ENCODE data around the gene THAP7. TPM values are rescaled to one million over a fixed set of nuclear protein-coding genes. Genes with fewer than 3 reads are reported as not detected.

THAP7 gene
- total and polyA plus RNA-seq, 9 of the 15 experiments (the other 6 are each of a cell fraction or from before 2014, with no cell fraction given): 7.9 to 263 (median 84.1) TPM

DNA sequence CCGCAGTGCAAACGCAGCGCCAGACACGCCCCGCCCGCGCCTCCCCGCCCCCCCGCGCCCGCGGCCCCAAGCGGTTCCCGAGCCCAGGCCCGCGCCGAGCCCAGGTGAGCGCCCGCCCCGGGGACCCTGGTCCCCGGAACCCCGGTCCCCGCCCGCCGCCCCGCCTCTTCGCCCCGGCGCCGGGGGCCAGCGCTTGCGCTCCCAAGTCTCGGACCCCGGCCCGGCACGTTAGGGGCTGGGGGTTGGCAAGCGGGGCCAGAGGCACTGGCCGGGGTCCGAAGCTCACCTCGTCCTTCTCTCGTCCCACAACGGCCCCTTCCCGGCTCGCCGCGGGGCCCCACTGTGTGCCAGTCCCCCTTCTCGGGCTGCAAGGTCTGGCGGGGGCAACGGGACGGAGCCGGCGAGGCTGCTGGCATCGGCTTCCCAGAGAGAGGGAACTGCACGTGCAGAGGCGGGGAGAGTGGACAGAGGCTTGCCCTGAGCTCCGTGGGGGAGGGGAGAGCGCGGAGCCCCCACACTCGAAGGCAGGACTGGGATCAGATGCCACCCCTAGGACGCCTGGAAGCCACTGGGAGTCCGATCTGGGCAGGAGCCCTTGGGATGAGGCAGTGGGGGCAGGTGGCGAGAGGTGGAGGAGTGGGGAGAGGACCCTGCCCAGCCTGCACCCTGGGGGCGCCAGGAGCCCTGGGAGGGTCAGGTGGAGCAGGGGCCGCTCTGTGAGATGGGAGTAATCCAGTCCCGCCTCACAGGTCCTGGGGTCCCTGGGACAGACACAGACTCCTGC is 36.6 kb downstream of the THAP7 start (continued):
- TF ChIP-seq NONO (IDR thresholded peaks at IDR 0.05; ENCODE audit: low read depth in 2 of 2, low read length in 1 of 2) (no peak), XRCC4 (IDR thresholded peaks at IDR 0.05; ENCODE audit: extremely low read depth, insufficient read depth, insufficient read length) (no peak), ZNF316 (IDR thresholded peaks at IDR 0.05) (no peak), ESRRB (CRISPR knock-in tag; IDR thresholded peaks at IDR 0.05; ENCODE audit: borderline replicate concordance) (no peak), E2F3 (CRISPR knock-in tag; IDR thresholded peaks at IDR 0.05) (0 out of 2 replicates have a peak, but pooled peaks have one; percentile 28), RBM14 (IDR thresholded peaks at IDR 0.05; ENCODE audit: borderline replicate concordance, insufficient read depth, low read depth, low read length) (0 out of 2 replicates have a peak, but pooled peaks have one; percentile 29), MAFG (tag; conservative IDR thresholded peaks at IDR 0.05) (no peak), BACH1 (tag; IDR thresholded peaks at IDR 0.05) (no peak), PHTF2 (CRISPR knock-in tag; IDR thresholded peaks at IDR 0.05) (no peak), ETV6 (IDR thresholded peaks at IDR 0.05; ENCODE audit: borderline replicate concordance in 1 of 2, low read depth in 2 of 2, low read length in 1 of 2) (0 out of 4 replicates have a peak, but pooled peaks of 1 of the 2 experiments have one; percentile 9), ETV6 (CRISPR knock-in tag; IDR thresholded peaks at IDR 0.05; ENCODE audit: borderline replicate concordance) (no peak), ZC3H4 (CRISPR knock-in tag; IDR thresholded peaks at IDR 0.05; ENCODE audit: borderline replicate concordance) (0 out of 2 replicates have a peak, but pooled peaks have one; percentile 73), MAZ (CRISPR knock-in tag; conservative IDR thresholded peaks at IDR 0.05 in 1 of 2, IDR thresholded peaks at IDR 0.05 in 1 of 2) (peak in 1 of 2 experiments; percentile 39; a peak in 1 of 4 replicates), KLF16 (IDR thresholded peaks at IDR 0.05) (no peak)
- TF ChIP-seq, protein P1, sequence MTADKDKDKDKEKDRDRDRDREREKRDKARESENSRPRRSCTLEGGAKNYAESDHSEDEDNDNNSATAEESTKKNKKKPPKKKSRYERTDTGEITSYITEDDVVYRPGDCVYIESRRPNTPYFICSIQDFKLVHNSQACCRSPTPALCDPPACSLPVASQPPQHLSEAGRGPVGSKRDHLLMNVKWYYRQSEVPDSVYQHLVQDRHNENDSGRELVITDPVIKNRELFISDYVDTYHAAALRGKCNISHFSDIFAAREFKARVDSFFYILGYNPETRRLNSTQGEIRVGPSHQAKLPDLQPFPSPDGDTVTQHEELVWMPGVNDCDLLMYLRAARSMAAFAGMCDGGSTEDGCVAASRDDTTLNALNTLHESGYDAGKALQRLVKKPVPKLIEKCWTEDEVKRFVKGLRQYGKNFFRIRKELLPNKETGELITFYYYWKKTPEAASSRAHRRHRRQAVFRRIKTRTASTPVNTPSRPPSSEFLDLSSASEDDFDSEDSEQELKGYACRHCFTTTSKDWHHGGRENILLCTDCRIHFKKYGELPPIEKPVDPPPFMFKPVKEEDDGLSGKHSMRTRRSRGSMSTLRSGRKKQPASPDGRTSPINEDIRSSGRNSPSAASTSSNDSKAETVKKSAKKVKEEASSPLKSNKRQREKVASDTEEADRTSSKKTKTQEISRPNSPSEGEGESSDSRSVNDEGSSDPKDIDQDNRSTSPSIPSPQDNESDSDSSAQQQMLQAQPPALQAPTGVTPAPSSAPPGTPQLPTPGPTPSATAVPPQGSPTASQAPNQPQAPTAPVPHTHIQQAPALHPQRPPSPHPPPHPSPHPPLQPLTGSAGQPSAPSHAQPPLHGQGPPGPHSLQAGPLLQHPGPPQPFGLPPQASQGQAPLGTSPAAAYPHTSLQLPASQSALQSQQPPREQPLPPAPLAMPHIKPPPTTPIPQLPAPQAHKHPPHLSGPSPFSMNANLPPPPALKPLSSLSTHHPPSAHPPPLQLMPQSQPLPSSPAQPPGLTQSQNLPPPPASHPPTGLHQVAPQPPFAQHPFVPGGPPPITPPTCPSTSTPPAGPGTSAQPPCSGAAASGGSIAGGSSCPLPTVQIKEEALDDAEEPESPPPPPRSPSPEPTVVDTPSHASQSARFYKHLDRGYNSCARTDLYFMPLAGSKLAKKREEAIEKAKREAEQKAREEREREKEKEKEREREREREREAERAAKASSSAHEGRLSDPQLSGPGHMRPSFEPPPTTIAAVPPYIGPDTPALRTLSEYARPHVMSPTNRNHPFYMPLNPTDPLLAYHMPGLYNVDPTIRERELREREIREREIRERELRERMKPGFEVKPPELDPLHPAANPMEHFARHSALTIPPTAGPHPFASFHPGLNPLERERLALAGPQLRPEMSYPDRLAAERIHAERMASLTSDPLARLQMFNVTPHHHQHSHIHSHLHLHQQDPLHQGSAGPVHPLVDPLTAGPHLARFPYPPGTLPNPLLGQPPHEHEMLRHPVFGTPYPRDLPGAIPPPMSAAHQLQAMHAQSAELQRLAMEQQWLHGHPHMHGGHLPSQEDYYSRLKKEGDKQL (CRISPR knock-in tag; IDR thresholded peaks at IDR 0.05; ENCODE audit: borderline replicate concordance): 0 out of 2 replicates have a peak, but pooled peaks have one; percentile 74
- TF ChIP-seq, protein P2, sequence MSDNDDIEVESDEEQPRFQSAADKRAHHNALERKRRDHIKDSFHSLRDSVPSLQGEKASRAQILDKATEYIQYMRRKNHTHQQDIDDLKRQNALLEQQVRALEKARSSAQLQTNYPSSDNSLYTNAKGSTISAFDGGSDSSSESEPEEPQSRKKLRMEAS (CRISPR knock-in tag; IDR thresholded peaks at IDR 0.05): peak; percentile 59
- TF ChIP-seq, protein P3, sequence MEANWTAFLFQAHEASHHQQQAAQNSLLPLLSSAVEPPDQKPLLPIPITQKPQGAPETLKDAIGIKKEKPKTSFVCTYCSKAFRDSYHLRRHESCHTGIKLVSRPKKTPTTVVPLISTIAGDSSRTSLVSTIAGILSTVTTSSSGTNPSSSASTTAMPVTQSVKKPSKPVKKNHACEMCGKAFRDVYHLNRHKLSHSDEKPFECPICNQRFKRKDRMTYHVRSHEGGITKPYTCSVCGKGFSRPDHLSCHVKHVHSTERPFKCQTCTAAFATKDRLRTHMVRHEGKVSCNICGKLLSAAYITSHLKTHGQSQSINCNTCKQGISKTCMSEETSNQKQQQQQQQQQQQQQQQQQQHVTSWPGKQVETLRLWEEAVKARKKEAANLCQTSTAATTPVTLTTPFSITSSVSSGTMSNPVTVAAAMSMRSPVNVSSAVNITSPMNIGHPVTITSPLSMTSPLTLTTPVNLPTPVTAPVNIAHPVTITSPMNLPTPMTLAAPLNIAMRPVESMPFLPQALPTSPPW (CRISPR knock-in tag; IDR thresholded peaks at IDR 0.05): peak; percentile 83
- TF ChIP-seq, protein P4, sequence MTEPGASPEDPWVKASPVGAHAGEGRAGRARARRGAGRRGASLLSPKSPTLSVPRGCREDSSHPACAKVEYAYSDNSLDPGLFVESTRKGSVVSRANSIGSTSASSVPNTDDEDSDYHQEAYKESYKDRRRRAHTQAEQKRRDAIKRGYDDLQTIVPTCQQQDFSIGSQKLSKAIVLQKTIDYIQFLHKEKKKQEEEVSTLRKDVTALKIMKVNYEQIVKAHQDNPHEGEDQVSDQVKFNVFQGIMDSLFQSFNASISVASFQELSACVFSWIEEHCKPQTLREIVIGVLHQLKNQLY (CRISPR knock-in tag; conservative IDR thresholded peaks at IDR 0.05): no peak
